ENCODE data around the gene EIF4E2.
"Not testable (repeated sequence)": the region's sequence is repeated elsewhere in the genome, so short reads cannot be mapped to it uniquely, and the experiment has no call there.

DNA sequence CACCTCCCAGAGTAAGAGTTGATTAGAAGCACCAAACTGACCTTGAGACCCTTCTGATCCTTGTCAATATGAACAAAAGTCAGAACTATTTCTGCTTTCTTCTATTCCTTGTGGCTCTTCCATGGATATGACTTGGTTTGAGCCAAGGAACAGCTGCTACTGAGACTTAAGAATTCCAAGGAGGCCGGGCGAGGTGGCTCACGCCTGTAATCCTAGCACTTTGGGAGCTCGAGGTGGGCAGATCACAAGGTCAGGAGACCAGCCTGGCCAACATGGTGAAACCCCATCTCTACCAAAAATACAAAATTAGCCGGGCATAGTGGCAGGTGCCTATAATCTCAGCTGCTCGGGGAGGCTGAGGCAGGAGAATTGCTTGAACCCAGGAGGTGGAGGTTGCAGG, 20.0 kb downstream of the EIF4E2 start:
- not testable (repeated sequence) for TF ChIP-seq EZH2phosphoT487 (conservative IDR thresholded peaks at IDR 0.05; ENCODE audit: low read length)
- TF ChIP-seq, protein P1, sequence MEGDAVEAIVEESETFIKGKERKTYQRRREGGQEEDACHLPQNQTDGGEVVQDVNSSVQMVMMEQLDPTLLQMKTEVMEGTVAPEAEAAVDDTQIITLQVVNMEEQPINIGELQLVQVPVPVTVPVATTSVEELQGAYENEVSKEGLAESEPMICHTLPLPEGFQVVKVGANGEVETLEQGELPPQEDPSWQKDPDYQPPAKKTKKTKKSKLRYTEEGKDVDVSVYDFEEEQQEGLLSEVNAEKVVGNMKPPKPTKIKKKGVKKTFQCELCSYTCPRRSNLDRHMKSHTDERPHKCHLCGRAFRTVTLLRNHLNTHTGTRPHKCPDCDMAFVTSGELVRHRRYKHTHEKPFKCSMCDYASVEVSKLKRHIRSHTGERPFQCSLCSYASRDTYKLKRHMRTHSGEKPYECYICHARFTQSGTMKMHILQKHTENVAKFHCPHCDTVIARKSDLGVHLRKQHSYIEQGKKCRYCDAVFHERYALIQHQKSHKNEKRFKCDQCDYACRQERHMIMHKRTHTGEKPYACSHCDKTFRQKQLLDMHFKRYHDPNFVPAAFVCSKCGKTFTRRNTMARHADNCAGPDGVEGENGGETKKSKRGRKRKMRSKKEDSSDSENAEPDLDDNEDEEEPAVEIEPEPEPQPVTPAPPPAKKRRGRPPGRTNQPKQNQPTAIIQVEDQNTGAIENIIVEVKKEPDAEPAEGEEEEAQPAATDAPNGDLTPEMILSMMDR (IDR thresholded peaks at IDR 0.05; ENCODE audit: insufficient read depth, low read length, poor library complexity, severe bottlenecking), result not testable (repeated sequence)

Measured in SU-DHL-6 (cell line).